NCI-H1694 (cell line): ENCODE results near the gene USP10.

Experiments used
- DNase-seq: peaks from one replicate; lab custom pipeline; 2025; lab: John Stamatoyannopoulos, UW

The USP10 gene

GRCh38 chr16:84775262-84775810, 75.5 kb downstream of the USP10 start:
- no peak for DNase-seq

DNA sequence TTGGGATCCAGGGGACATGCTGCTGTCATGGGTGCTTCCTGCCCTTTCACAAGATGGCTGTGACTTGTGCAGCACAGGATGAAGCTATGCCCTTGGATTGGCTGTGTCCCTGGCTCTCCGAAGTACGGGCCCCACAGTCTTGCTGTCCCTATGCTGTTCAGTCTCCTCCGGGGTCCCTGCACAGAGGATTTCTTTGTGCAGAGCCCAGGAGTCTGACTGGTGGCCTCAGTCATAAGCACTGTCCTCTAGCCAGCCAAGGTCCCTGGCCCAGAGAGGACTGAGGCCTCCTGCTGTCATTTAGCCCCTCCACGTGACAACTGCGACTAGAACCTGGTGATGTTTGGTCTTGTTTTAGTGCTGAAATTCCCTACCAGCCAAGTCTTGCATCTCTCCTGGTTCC, 77.6 kb downstream of the USP10 start:
- DNase-seq, result no peak

GRCh38 chr16:84778720-84779119, 78.9 kb downstream of the USP10 start:
- no peak for DNase-seq

- no peak for DNase-seq
These were observed 80.3 kb downstream of the USP10 start for GRCh38 chr16:84780063-84780462.

DNA sequence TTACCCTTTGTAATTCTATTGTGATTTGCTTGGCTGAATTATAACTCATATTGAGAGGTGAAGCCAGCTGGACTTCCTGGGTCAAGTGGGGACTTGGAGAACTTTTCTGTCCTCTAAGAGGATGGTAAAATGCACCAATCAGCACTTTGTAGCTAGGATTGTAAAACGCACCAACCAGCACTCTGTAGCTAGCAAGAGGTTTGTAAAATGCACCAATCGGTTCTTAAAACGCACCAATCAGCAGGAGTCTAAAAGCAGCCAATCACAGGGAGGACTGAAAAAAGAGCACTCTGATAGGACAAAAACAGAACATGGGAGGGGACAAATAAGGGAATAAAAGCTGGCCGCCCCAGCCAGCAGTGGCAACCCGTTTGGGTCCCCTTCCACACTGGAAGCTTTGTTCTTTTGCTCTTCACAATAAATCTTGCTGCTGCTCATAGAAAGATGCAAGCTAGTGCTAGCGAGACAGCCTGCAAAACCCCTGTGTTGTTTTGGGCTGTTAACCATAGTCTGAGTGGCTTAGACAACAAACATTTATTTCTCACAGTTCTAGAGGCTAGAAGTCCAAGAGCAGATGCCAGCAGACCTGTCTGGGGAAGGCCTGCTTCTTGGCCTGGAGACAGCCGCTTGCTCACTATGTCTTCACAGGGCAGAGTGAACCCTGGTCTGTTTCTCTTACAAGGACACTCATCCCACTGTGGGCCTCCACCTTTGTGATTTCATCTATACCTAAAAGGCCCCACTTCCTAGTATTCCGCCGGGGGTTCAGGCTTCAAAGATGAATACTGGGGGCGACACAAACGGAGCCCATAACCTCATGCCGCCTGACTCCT, 81.0 kb downstream of the USP10 start:
- DNase-seq, result no peak

DNA sequence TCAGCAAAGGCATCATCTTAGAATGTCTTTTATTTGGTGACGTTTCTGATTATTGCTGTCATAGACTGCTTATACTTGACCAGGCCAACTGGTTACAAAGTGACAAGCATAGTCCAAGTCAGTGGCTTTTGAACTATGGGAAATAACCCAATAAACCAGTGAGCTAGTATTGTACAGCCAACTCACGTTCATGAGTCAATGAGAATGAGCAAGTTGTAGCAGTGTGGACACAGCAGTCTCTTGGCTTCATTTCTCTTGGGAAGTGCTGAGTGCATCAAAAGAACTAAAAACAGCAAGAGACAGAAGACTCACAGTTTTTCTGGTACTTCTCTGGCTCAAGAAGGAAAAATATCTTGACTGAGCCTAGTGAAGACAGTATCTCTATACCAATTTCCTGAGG, 83.0 kb downstream of the USP10 start:
- no peak for DNase-seq

DNA sequence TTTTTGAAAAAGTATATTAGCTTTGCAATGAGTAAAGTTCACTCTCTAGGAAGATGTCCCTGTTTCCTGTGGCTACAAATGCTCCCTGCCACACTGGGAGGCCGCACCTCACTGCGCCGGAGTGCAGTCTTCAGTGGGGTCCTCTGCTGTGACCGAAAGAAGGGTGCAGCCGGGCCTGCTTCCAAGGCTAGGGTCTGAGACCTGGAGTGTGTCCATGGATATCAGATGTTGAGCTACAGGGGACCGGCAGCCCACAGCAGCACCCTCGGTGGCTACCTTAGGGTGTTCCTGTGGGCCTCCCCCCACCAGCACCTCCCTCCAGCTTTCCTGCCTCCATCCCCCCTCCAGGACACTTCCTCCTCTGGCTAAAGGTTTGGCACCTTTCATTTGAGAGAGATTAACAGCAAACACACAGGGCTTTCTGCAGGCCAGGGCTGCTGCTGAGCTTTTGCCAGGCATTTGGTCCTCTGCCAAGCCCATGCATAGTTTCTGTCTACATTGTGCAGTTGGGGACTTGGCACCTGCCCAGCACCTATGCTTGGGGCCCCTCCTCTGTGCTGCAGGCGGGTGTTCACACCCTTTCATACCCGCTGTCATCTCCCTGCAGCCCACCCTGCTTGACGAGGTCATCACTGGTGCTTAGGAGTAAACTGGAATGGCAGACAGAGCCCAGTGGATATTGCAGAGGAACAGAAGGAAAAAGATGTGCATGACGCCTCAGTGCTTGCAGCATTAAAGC, 86.2 kb downstream of the USP10 start:
- peak; percentile 81 for DNase-seq

GRCh38 chr16:84786605-84787262, 86.9 kb downstream of the USP10 start:
- no peak for DNase-seq

- DNase-seq, result no peak
These were observed 87.4 kb downstream of the USP10 start for GRCh38 chr16:84787263-84787622.

GRCh38 chr16:84788920-84789391, 89.2 kb downstream of the USP10 start:
- no peak for DNase-seq

DNA sequence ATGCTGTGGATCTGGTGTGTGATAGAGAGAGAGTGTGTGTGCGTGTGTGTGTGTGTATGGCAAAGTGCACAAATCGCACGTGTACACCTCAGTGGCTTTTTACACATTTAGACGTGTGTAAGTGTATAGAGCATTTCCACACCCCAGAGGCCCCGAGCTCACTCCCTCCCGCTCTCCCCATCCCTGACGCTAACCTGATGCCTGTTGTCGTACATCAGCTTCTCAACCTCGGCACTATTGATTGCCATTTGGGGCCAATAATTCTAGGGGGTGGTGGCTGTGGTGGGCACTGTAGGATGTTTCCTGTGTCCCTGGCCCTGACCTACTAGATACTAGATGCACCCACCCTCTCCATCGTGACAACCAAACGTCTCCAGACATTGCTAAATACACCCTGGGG, 89.6 kb downstream of the USP10 start:
- no peak for DNase-seq

DNA sequence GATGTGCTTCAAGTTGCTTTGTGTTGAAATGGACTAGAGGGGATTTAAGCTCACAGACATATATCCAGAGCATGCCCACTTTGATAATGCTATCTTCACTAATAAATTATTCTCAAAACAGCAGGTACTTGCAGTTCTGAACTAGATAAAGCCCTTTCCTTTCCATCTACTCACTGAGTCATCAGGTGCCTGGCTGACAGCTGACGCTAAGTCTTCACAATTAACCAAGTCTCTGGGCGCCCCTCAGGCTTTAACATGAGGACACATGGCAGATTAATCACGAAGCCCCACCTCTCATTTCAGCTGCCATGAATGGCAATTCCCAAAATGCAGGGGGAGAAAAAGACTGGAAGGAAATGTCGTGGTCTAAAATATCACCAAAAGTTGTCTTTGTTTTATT, 90.5 kb downstream of the USP10 start:
- no peak for DNase-seq

DNA sequence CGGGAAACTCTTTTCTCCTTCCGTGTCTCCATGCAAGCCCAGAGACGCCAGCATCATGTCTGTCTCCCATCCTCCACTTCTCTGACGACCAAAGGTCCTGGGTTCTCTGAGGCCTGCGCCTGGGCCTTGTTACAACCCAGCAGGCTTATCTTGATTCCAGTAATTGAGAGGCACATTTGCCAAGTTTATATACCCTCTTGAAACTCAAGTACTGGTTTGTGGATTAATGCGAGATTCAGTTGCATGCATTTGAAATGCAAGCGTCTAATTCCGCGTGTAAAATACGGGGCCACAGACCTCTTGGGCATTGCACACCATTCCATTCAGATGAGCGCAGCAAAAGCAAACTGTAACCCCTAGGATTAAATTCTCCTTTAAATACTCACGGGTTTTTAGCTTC, 91.3 kb downstream of the USP10 start:
- no peak for DNase-seq

- DNase-seq, result no peak
These were observed 91.7 kb downstream of the USP10 start for GRCh38 chr16:84791501-84791900.

- no peak for DNase-seq
These were observed 94.4 kb downstream of the USP10 start for GRCh38 chr16:84794186-84794585.

DNA sequence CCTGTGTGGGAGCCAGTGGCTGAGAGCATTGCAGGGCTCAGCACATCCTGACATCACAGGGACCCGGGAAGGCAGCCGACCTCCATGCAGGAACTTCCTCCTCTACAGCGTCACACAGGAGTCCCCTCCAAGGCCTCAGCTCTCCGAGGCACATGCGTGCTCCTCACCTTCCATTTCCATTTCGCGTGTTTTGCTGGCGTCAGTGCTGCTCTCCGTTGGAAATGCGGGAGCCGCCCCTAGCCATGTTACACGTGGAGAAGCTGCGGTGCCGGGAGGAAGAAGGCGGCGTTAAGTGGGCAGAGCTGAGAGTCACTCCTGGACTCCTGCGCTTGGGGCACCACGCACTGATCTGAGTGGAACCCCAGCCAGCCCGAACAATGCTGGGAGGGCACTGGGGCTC, 94.8 kb downstream of the USP10 start:
- no peak for DNase-seq

- no peak for DNase-seq
These were observed 95.7 kb downstream of the USP10 start for GRCh38 chr16:84795329-84796053.

- DNase-seq, result no peak
These were observed 100.6 kb downstream of the USP10 start for GRCh38 chr16:84800158-84800978.

- no peak for DNase-seq
These were observed 103.3 kb downstream of the USP10 start for GRCh38 chr16:84803146-84803545.

DNA sequence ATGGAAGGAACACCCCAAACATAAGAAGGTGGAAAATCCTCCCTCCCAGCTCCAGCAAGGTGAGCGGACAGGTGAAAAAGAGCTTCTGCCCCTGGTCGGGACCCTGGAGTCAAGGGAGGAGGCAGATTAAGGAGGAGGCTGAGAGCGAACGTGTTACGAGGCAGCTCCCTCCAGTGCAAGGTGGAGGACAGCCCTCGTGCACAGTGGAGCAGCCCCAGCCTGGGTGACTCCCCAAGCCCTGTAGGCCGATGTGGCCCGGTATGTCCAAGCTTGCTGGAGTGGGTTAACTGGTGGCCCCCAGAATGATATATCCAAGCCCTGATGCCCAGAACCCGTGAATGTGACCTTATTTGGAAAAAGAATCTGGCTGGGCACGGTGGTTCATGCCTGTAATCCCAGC, 104.5 kb downstream of the USP10 start:
- no peak for DNase-seq

DNA sequence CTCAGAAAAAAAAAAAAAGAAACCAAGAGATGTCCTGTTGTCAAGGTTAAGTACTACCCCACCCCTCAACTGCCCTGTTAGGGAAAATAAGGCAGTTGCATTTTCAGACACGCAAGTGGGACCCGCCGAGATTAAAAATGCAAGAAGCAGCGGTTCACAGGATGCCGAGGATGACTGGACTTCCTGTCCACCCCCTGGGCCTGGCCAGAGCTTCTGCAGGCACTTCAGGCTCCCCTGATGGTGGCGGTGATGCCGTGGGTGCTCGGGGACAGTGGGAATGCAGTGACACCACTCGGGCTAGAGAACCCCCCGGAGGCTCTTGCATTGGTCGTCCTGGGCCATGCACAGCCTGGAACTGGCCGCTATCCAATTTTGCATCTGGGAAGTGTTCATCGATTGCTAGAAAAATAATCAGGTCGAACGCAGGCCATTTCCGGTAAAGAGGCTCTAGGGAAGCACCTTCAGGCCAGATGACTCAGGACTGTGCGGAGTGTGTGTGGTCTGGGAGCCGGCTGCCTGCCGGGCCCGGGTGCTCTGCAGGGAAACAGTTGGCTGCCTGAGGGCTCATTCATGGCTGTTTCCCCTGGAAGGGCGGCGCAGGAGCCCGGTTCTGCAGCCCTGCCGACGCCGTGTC, 106.6 kb downstream of the USP10 start:
- DNase-seq, result no peak
